Body of pancreas (tissue), 4 donors: ENCODE measurements around the gene TRIM40. TPM values are rescaled to one million over a fixed set of nuclear protein-coding genes. Genes with fewer than 3 reads are reported as not detected.

Experiments
- ATAC-seq: fragments of 150-250 bp; one replicate; pipeline ENCODE4 v1.9.1; 2016
- DNase-seq, 4 donors: peaks; one replicate each; pipeline ENCODE4 v3.0.0-alpha.2; 2019
- H3K27ac ChIP-seq, 4 donors: fragments of 200-600 bp; sonication (generic); 1 replicate in 3 of 4; 2 replicates in 1 of 4; pipeline versions ENCODE4 v1.5.1 to v1.6.1; 2016 to 2019; ENCODE audit warnings: mild to moderate bottlenecking in 1 of 4, mixed read lengths in 1 of 4, moderate library complexity in 1 of 4
- H3K27me3 ChIP-seq, 2 donors: fragments of 200-600 bp; sonication (generic); one replicate each; pipeline ENCODE4 v1.6.0; 2016; ENCODE audit warnings: mild to moderate bottlenecking in 1 of 2
- H3K36me3 ChIP-seq, 2 donors: fragments of 200-600 bp; sonication (generic); replicated peaks in 1 of 2; 2 replicates each; pipeline ENCODE4 v1.5.1; 2016; ENCODE audit warnings: low read depth in 2 of 2; ENCODE audit not compliant: insufficient read depth in 1 of 2
- H3K4me1 ChIP-seq: fragments of 200-600 bp; sonication (generic); one replicate; pipeline ENCODE4 v1.6.0; 2016
- H3K4me3 ChIP-seq, 2 donors: fragments of 200-600 bp; sonication (generic); 1 replicate in 1 of 2; 2 replicates in 1 of 2; pipeline ENCODE4 v1.5.1; 2016 to 2019
- H3K9me3 ChIP-seq, 3 donors: fragments of 200-600 bp; sonication (generic); 1 replicate in 2 of 3; 2 replicates in 1 of 3; pipeline ENCODE4 v1.5.1; 2016
- POLR2A ChIP-seq, 3 donors: fragments of 450-650 bp; IDR thresholded peaks; one replicate each; pipeline ENCODE4 v1.6.1; 2016; ENCODE audit warnings: antibody characterized with exemption in 3 of 3, mild to moderate bottlenecking in 2 of 3
- WGBS, 2 donors: methylation state at CpG; one replicate each; pipeline ENCODE4 v1.1.5; 2017; 5-methylcytosine and 5-hydroxymethylcytosine counted together
- intact Hi-C: fragments of 100-400 bp; cut with DNase I; formaldehyde crosslinking; loops from one replicate; pipeline ENCODE4 v1.15.1; 2023
- total RNA-seq, 2 donors: library from RNA; depleted of rRNA; stranded (reverse); fragments of >200 nt; gene quantifications; one replicate each; pipeline ENCODE4 v1.1.0, GENCODE V29; 2016
- TF ChIP-seq, protein P1 (sequence below), 7 experiments: fragments of 450-650 bp in 4 of 7; fragments of 200-600 bp in 3 of 7; sonication (generic) in 3 of 7; IDR thresholded peaks; one replicate each; pipeline ENCODE4 v1.5.1; 2016 to 2019; ENCODE audit warnings: antibody characterized with exemption in 7 of 7

Gene TRIM40
- total RNA-seq, 2 donors from 2014 or later = not detected

DNA sequence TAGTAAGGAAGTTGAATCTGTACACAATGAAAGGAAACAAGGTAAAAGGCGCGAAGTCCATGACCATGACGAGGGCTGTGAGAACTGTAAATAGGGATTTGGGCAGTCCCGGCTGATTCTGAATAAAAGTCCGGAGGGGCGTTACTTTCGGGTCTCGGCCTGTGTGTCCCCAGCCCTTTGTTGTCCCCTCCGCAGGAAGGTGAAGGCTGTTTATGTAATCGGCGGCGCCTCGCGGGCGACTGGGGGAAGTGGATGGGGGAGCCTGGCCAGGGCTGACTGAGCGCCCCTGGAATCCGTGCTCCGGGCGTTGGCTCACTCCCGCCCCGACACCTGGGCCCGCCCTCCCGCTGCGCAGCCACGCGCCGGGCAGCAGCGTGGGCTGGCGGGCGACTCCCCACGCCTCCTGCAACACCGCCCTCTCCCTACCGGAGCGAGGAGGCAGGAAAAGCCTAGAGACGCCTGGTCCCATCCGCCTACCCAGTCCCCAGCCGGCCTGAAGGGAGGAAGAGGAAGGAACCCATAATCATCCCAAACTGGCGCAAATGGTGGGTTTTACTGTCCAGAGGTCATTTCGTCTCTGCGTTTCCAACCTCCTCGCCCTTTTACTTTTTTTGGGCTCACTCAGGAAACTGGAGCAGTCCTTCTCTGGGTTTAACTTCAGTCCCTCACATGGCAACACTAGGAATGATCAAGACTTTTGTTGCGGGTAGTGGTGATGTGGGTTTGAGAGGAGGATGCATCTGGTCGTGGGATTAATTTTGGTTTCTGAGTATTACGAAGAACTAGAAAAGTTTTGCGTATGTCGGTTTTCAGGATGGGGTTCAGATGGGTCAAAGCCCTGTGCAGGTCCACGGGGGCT, 35.1 kb upstream of the TRIM40 start:
- Histone ChIP-seq H3K36me3 (no peaks in the 10 kb centered on the region), H3K4me3 (peak overlapping the region in 1 of 2 donors; percentile 18), H3K27ac (peak overlapping the region in 2 of 4 donors; percentile 0 to 30), H3K9me3 (no peaks in the 10 kb centered on the region), H3K27me3 (no peaks in the 10 kb centered on the region), H3K4me1 (peaks cover 36% of the 10 kb centered on the region)
- 2 to 4% methylated on average over 18 to 47 of the region's 47 CpGs for WGBS, 2 donors
- intact Hi-C loops = no loop called here
- ATAC-seq = peak; percentile 48
- peak; percentile 53 to 72 (median 58) for DNase-seq
- TF ChIP-seq, protein P1, sequence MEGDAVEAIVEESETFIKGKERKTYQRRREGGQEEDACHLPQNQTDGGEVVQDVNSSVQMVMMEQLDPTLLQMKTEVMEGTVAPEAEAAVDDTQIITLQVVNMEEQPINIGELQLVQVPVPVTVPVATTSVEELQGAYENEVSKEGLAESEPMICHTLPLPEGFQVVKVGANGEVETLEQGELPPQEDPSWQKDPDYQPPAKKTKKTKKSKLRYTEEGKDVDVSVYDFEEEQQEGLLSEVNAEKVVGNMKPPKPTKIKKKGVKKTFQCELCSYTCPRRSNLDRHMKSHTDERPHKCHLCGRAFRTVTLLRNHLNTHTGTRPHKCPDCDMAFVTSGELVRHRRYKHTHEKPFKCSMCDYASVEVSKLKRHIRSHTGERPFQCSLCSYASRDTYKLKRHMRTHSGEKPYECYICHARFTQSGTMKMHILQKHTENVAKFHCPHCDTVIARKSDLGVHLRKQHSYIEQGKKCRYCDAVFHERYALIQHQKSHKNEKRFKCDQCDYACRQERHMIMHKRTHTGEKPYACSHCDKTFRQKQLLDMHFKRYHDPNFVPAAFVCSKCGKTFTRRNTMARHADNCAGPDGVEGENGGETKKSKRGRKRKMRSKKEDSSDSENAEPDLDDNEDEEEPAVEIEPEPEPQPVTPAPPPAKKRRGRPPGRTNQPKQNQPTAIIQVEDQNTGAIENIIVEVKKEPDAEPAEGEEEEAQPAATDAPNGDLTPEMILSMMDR (IDR thresholded peaks at IDR 0.05) = peak in 2 of 7 experiments; percentile 0 to 27
- TF ChIP-seq POLR2A (IDR thresholded peaks at IDR 0.05) = peak in 1 of 3 donors; percentile 28

DNA sequence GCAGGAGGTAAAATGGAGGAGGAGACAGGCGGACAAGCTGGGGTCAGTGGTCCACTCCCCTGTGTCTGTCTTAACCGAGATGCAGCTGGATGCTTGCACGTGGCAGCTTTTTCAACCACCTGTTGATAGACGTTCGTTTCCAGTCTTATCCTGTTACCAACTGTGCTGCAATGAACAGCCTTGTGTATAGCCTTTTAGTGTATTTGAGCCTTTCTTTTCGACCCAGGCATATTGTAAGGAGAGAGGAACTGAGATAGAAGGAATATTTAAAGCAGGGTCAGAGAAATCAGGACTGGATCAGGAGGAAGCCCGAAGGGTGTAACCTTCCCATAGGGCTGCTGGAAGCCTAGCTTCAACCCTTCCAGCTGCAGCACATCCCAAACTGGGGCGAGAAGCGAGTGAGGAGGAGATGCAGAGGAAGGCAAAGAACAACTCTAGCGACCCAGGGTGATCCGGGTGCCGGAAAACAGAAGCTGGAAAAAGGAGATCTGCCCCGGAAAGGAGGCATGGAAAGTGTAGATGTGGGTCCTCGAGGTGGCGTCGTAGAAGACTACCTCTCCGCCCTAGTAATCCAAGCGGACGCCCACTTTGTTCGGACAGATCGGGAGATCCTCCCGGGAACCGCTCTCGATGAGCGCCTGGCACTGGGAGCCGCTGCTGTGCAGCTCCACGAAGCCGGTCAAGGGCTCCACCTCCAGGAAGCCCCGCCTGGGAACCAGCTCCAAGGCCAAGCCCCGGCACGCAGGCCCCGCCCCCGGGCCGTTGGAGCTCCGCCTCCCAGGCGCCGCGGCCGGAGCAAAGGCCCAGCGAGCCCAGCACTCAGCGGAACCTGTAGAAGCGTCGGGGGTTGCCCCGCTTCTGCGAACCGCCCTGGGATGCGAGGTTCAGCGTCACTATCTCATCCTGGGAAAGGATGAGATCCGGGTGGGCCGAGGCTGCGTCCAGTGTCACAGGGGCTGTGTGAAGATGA, 34.2 kb upstream of the TRIM40 start:
- intact Hi-C loops = no loop called here
- peak overlapping the region in 3 of 4 donors; percentile 34 to 54 (median 37) for H3K27ac ChIP-seq
- no peaks in the 10 kb centered on the region for H3K9me3 ChIP-seq
- TF ChIP-seq, protein P1 (IDR thresholded peaks at IDR 0.05) = peak in 2 of 7 experiments; percentile 6 to 9
- TF ChIP-seq POLR2A (IDR thresholded peaks at IDR 0.05) = peak; percentile 38 to 78 (median 73)
- no peaks in the 10 kb centered on the region for H3K27me3 ChIP-seq
- no peaks in the 10 kb centered on the region for H3K36me3 ChIP-seq
- ATAC-seq (peak; percentile 91), DNase-seq (peak; percentile 89 to 95 (median 94))
- H3K4me3 ChIP-seq = no peak overlapping the region
- H3K4me1 ChIP-seq = peaks cover 36% of the 10 kb centered on the region
- WGBS, 2 donors = 1 to 2% methylated on average over 24 to 49 of the region's 51 CpGs

- intact Hi-C loops = no loop called here
- no peak for ATAC-seq
- Histone ChIP-seq H3K4me1 (peaks cover 36% of the 10 kb centered on the region), H3K27ac (peak overlapping the region in 3 of 4 donors; percentile 34 to 54 (median 37)), H3K36me3 (no peaks in the 10 kb centered on the region), H3K9me3 (no peaks in the 10 kb centered on the region), H3K4me3 (no peak overlapping the region), H3K27me3 (no peaks in the 10 kb centered on the region)
- TF ChIP-seq POLR2A (IDR thresholded peaks at IDR 0.05) = no peak
- TF ChIP-seq, protein P1 (IDR thresholded peaks at IDR 0.05) = no peak
- 33 to 45% methylated on average over 14 to 15 of the region's 15 CpGs for WGBS, 2 donors
- DNase-seq = peak in 2 of 4 donors; percentile 25 to 32
These were observed 33.4 kb upstream of the TRIM40 start for GRCh38 chr6:30102414-30102969.

DNA sequence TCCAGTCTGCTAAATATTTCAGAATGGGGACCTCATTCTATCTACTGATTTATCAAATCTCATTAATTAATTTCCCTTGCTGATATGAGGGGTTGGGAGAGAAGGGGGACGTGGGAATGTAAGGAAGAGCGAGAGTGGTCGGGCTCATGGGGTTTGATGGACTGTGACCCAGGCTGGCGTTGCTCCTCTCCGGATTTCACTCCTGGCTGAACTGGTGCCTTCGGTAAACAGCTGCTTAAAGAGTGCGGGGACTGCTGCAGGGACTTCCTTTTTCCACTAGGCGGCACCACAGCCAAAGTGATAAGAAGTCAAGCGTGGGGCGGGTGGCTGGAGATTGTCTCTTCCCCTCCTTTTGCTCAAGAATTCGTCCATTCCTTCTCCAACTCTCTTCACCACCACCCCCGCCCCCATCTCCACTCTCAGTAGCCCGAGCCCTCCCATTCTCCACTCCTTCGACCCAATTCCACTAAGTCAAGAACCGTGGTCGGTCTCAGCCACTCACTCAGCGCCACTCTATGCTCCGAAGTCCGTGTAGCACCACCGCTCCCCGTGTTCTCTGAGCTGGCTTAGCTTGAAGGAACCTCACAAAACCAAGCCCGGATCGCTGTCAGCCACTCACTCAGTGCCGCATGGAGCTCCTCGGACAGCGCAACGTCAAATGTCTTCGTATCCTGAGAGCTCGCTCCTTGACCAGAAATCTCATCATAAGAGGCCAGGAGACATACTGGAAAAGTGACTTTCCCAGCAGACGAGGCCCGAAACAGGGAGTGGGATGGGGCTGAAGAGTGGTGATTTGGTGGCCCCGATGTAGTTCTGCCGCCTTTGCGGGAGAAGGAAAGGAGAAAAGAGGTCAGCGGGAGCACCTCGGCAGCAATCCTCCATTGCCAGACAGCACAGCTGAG, 32.7 kb upstream of the TRIM40 start:
- Histone ChIP-seq H3K4me3 (no peak overlapping the region), H3K36me3 (no peaks in the 10 kb centered on the region), H3K27me3 (no peaks in the 10 kb centered on the region), H3K27ac (peak overlapping the region in 3 of 4 donors; percentile 34 to 54 (median 37)), H3K4me1 (peaks cover 36% of the 10 kb centered on the region), H3K9me3 (no peaks in the 10 kb centered on the region)
- TF ChIP-seq, protein P1 (IDR thresholded peaks at IDR 0.05) = peak; percentile 68 to 99 (median 94)
- peak in 2 of 3 donors; percentile 18 to 29 for TF ChIP-seq POLR2A (IDR thresholded peaks at IDR 0.05)
- 1 to 3% methylated on average over 35 to 36 of the region's 36 CpGs for WGBS, 2 donors
- intact Hi-C loops = no loop called here
- ATAC-seq = peak; percentile 80
- peak; percentile 89 to 93 (median 90) for DNase-seq
